SHP77 treated with DMSO at 0.1 percent for 48 hours (cell line): Measurements from ENCODE around the gene PRELID3B.
"Not testable (repeated sequence)": the region's sequence is repeated elsewhere in the genome, so short reads cannot be mapped to it uniquely, and the experiment has no call there.

Experiments
- DNase-seq: peaks from one replicate; lab custom pipeline; 2025; lab: John Stamatoyannopoulos, UW

PRELID3B gene

GRCh38 chr20:59025511-59025910, 17.1 kb downstream of the PRELID3B start:
- no peak for DNase-seq

- DNase-seq: no peak
These were observed 17.5 kb downstream of the PRELID3B start for GRCh38 chr20:59025086-59025485.

GRCh38 chr20:59024111-59024530, 18.5 kb downstream of the PRELID3B start:
- no peak for DNase-seq

GRCh38 chr20:59023616-59024015, 19.0 kb downstream of the PRELID3B start:
- DNase-seq: no peak

GRCh38 chr20:59022754-59023153, 19.8 kb downstream of the PRELID3B start:
- DNase-seq: no peak

- DNase-seq: no peak
These were observed 21.5 kb downstream of the PRELID3B start for GRCh38 chr20:59020938-59021551.

GRCh38 chr20:59019217-59019616, 23.4 kb downstream of the PRELID3B start, which contains the start of gene TUBB1:
TSS of gene TUBB1 (plus strand) at chr20:59019429. CDS start at chr20:59019523, 94 bp downstream.
- no peak for DNase-seq

GRCh38 chr20:59018817-59019216, 23.8 kb downstream of the PRELID3B start:
- no peak for DNase-seq

- DNase-seq: no peak
These were observed 24.9 kb downstream of the PRELID3B start for GRCh38 chr20:59017493-59018231.

- DNase-seq: no peak
These were observed 25.6 kb downstream of the PRELID3B start for GRCh38 chr20:59016795-59017492.

- no peak for DNase-seq
These were observed 26.5 kb downstream of the PRELID3B start for GRCh38 chr20:59015812-59016711.

GRCh38 chr20:59015411-59015810, 27.2 kb downstream of the PRELID3B start:
- DNase-seq: no peak

- DNase-seq: no peak
These were observed 27.8 kb downstream of the PRELID3B start for GRCh38 chr20:59014680-59015389.

GRCh38 chr20:59013959-59014608, 28.5 kb downstream of the PRELID3B start:
- DNase-seq: no peak

- no peak for DNase-seq
These were observed 29.3 kb downstream of the PRELID3B start for GRCh38 chr20:59013031-59013951.

- DNase-seq: not testable (repeated sequence)
These were observed 30.8 kb downstream of the PRELID3B start for GRCh38 chr20:59011874-59012157.

GRCh38 chr20:59010995-59011873, 31.4 kb downstream of the PRELID3B start:
- no peak for DNase-seq

GRCh38 chr20:59010321-59010994, 32.1 kb downstream of the PRELID3B start:
- DNase-seq: no peak
